GM18951 (cell line): ENCODE measurements around the gene WDR46.
"Not testable (repeated sequence)": the region's sequence is repeated elsewhere in the genome, so short reads cannot be mapped to it uniquely, and the experiment has no call there.

Source experiments
- POLR2A ChIP-seq: IDR thresholded peaks from 4 replicates; pipeline ENCODE4 v1.6.1; 2011; ENCODE audit warnings: mild to moderate bottlenecking; ENCODE audit not compliant: insufficient read length, insufficient read depth; ENCODE audit errors: extremely low read depth
- in situ Hi-C: fragments of 300-500 bp; cut with MboI; formaldehyde crosslinking; loops from one replicate; pipeline ENCODE4 v1.12.0; 2022; ENCODE audit warnings: low sequenced_read_pairs, mixed read lengths, inconsistent platforms; ENCODE audit not compliant: unreplicated experiment

Gene WDR46

GRCh38 chr6:33273924-33274902 is 14.8 kb downstream of the WDR46 start:
- TF ChIP-seq POLR2A, result peak; percentile 39
- in situ Hi-C loops, result no loop called here

GRCh38 chr6:33273129-33273923 is 15.7 kb downstream of the WDR46 start:
- in situ Hi-C loops, result no loop called here
- TF ChIP-seq POLR2A, result no peak

- no peak for TF ChIP-seq POLR2A
- in situ Hi-C loops, result no loop called here
These were observed 16.5 kb downstream of the WDR46 start for GRCh38 chr6:33272275-33273128.

GRCh38 chr6:33271468-33272274 is 17.4 kb downstream of the WDR46 start, which contains the start of the genes RPS18 and VPS52:
Gene RPS18 (plus strand): TSS chr6:33272075. CDS start chr6:33272120, 45 bp downstream.
Gene VPS52 (minus strand): TSS chr6:33271876. CDS start chr6:33271675, 201 bp downstream.
- in situ Hi-C loops, result no loop called here
- TF ChIP-seq POLR2A, result peak; percentile 98

GRCh38 chr6:33271117-33271467 is 17.9 kb downstream of the WDR46 start:
- in situ Hi-C loops, result no loop called here
- no peak for TF ChIP-seq POLR2A

GRCh38 chr6:33264015-33264414 is 25.0 kb downstream of the WDR46 start:
- in situ Hi-C loops, result no loop called here

GRCh38 chr6:33262490-33262889 is 26.5 kb downstream of the WDR46 start:
- in situ Hi-C loops, result not testable (repeated sequence)

More at GRCh38 chr6:33264015-33264414, 25.0 kb downstream of the WDR46 start:
- no peak for TF ChIP-seq POLR2A

GRCh38 chr6:33259032-33259431 is 30.0 kb downstream of the WDR46 start:
- in situ Hi-C loops, result no loop called here
- no peak for TF ChIP-seq POLR2A

- in situ Hi-C loops, result loop anchor here (5.0 kb wide), 1 partner anchor 92 kb away; no protein-coding TSS in a partner anchor
- no peak for TF ChIP-seq POLR2A
These were observed 34.4 kb downstream of the WDR46 start for GRCh38 chr6:33254591-33254990.

GRCh38 chr6:33252759-33253158 is 36.3 kb downstream of the WDR46 start:
- in situ Hi-C loops, result loop anchor here (5.0 kb wide), 1 partner anchor 90 kb away; no protein-coding TSS in a partner anchor
- TF ChIP-seq POLR2A, result no peak

GRCh38 chr6:33251395-33252012 is 37.5 kb downstream of the WDR46 start:
- TF ChIP-seq POLR2A, result no peak
- in situ Hi-C loops, result loop anchor here (5.0 kb wide), 1 partner anchor 89 kb away; no protein-coding TSS in a partner anchor
